Keratinocyte (primary cell): ENCODE data around the gene TRMT1. TPM values are rescaled to one million over a fixed set of nuclear protein-coding genes. Genes with fewer than 3 reads are reported as not detected.

ENCODE experiments used
- DNase-seq: peaks from one replicate; pipeline ENCODE4 v3.0.0-alpha.2; 2011; ENCODE audit warnings: low read depth, missing footprints, low spot score
- FAIRE-seq: peaks from 2 replicates; lab custom pipeline; 2011; peaks lifted over from hg19 to GRCh38; lab: Jason Lieb, UNC
- H2AFZ ChIP-seq: 2 replicates; pipeline ENCODE4 v1.6.0; 2012; ENCODE audit warnings: low read length, control low read depth, inconsistent platforms; ENCODE audit not compliant: control insufficient read depth
- H3K27ac ChIP-seq: 2 replicates; pipeline ENCODE4 v1.5.1; 2011; ENCODE audit warnings: low read length; ENCODE audit not compliant: control insufficient read depth, insufficient read depth
- H3K27me3 ChIP-seq: 3 replicates; pipeline ENCODE4 v1.6.0; 2011; ENCODE audit warnings: low read length; ENCODE audit not compliant: control insufficient read depth, insufficient read depth; ENCODE audit errors: extremely low read depth
- H3K36me3 ChIP-seq, 2 experiments: 2 replicates in 1 of 2; 3 replicates in 1 of 2; pipeline ENCODE4 v1.5.1; 2011; ENCODE audit warnings: low read length in 2 of 2, mild to moderate bottlenecking in 1 of 2; ENCODE audit not compliant: control insufficient read depth in 2 of 2, insufficient read depth in 2 of 2; ENCODE audit errors: extremely low read depth in 1 of 2
- H3K4me1 ChIP-seq: 3 replicates; pipeline ENCODE4 v1.5.1; 2011; ENCODE audit warnings: low read length; ENCODE audit not compliant: control insufficient read depth, insufficient read depth; ENCODE audit errors: extremely low read depth
- H3K4me2 ChIP-seq: 3 replicates; pipeline ENCODE4 v1.6.0; 2011; ENCODE audit warnings: low read depth, low read length; ENCODE audit not compliant: control insufficient read depth, insufficient read depth; ENCODE audit errors: extremely low read depth
- H3K4me3 ChIP-seq, 3 experiments: fragments of 200-600 bp in 1 of 3; sonication (generic) in 1 of 3; 2 replicates in 2 of 3; 3 replicates in 1 of 3; pipeline ENCODE4 v1.5.1; 2011 to 2016; ENCODE audit warnings: low read length in 3 of 3, mild to moderate bottlenecking in 3 of 3, control low read depth in 2 of 3, inconsistent platforms in 1 of 3, low read depth in 1 of 3, mixed read lengths in 1 of 3, mixed run types in 1 of 3, moderate library complexity in 1 of 3; ENCODE audit not compliant: control insufficient read depth in 2 of 3, insufficient read depth in 2 of 3; ENCODE audit errors: extremely low read depth in 1 of 3
- H3K79me2 ChIP-seq: 2 replicates; pipeline ENCODE4 v1.6.0; 2012; ENCODE audit warnings: low read length; ENCODE audit not compliant: control insufficient read depth, insufficient read depth
- H3K9ac ChIP-seq: 3 replicates; pipeline ENCODE4 v1.6.0; 2011; ENCODE audit warnings: low read length; ENCODE audit not compliant: control insufficient read depth, insufficient read depth; ENCODE audit errors: extremely low read depth
- H3K9me1 ChIP-seq: 3 replicates; pipeline ENCODE4 v1.6.0; 2011; ENCODE audit warnings: low read length; ENCODE audit not compliant: control insufficient read depth, insufficient read depth; ENCODE audit errors: extremely low read depth
- H3K9me3 ChIP-seq: 2 replicates; pipeline ENCODE4 v1.5.1; 2012; ENCODE audit warnings: low read depth, low read length; ENCODE audit not compliant: control insufficient read depth
- H4K20me1 ChIP-seq: 3 replicates; pipeline ENCODE4 v1.6.0; 2011; ENCODE audit warnings: low read length; ENCODE audit not compliant: control insufficient read depth, insufficient read depth; ENCODE audit errors: extremely low read depth
- EZH2 ChIP-seq: IDR thresholded peaks from one replicate; pipeline ENCODE4 v1.6.1; 2012; ENCODE audit warnings: inconsistent platforms, mild to moderate bottlenecking, low read length, moderate library complexity
- dilution Hi-C: fragments of 300-500 bp; cut with MboI; formaldehyde crosslinking; loops from one replicate; pipeline ENCODE4 v1.7.0; 2020; ENCODE audit warnings: low sequenced_read_pairs; ENCODE audit not compliant: extremely low pct_ligation_motif_present
- polyA plus RNA-seq, 5 experiments: library from polyadenylated mRNA; depleted of rRNA in 3 of 5; stranded (reverse) in 3 of 5; stranded (forward) in 1 of 5; unstranded in 1 of 5; fragments of >200 nt; gene quantifications; 1 replicate in 1 of 5; 2 replicates in 3 of 5; 3 replicates in 1 of 5; pipeline versions ENCODE4 v1.2.1 to v1.2.3, GENCODE V29; 2011 to 2012; ENCODE audit warnings: missing spikeins in 2 of 5, low read depth in 1 of 5, low replicate concordance in 1 of 5
- TF ChIP-seq, protein P1 (sequence below), 3 experiments: IDR thresholded peaks in 1 of 3; conservative IDR thresholded peaks in 1 of 3; optimal IDR thresholded peaks in 1 of 3; 2 replicates in 2 of 3; 3 replicates in 1 of 3; pipeline versions ENCODE3 to v1.5.1; 2011; ENCODE audit warnings: low read length in 3 of 3, mild to moderate bottlenecking in 3 of 3, moderate library complexity in 2 of 3, control low read depth in 1 of 3, inconsistent platforms in 1 of 3; ENCODE audit not compliant: insufficient read depth in 2 of 3; ENCODE audit errors: extremely low read depth in 1 of 3

TRMT1 gene
- polyA plus RNA-seq, 1 donor (not counting 4 experiments of a cell fraction or from before 2014, with no cell fraction given), result 30.9 TPM

DNA sequence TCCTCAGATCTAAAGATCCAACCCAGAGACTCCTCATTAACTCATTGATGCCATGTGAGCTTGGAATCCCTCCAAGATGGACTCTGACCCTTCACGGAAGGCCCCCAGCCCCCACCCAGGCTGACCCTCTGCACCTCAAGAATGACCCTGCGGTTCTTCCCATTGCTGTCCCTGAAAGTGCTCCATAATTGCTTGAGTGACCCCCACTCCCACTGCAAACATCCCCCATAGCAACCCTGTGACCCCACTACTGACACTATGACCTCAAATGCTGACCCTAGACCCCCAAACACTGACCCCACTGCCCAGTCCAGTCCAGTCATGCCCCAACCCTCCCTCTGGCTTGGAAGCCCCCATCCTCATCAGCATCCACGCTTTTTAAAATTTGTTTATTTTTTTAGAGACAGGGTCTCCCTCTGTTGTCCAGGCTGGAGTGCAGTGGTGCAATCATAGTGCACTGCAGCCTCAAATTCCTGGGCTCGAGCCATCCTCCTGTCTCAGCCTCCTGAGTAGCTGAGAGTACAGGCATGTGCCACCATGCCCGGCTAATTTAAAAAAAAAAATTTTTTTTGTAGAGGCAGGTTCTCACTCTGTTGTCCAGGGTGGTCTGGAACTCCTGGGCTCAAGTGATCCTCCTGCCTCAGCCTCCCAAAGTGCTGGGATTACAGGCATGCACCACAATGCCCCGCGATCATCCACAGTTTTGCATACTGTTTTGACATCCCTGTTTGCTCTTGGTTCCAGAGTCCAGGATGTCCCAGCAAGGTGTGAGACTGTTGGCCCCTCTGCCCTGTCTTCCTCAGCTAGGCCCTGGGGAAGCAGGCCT, 14.7 kb downstream of the TRMT1 start:
- H3K4me1 ChIP-seq, result peaks cover 10% of the 10 kb centered on the region
- no peaks in the 10 kb centered on the region for H3K27me3 ChIP-seq
- H3K9ac ChIP-seq, result no peak overlapping the region
- H3K79me2 ChIP-seq, result no peaks in the 10 kb centered on the region
- no peak overlapping the region for H3K27ac ChIP-seq
- H2AFZ ChIP-seq, result no peak overlapping the region
- H3K4me3 ChIP-seq, result no peak overlapping the region
- DNase-seq (no peak), FAIRE-seq (no peak)
- dilution Hi-C loops, result no loop called here
- peak overlapping the region; percentile 60 for H3K4me2 ChIP-seq
- H4K20me1 ChIP-seq, result no peaks in the 10 kb centered on the region
- H3K9me3 ChIP-seq, result no peaks in the 10 kb centered on the region
- no peaks in the 10 kb centered on the region for H3K9me1 ChIP-seq
- TF ChIP-seq, protein P1, sequence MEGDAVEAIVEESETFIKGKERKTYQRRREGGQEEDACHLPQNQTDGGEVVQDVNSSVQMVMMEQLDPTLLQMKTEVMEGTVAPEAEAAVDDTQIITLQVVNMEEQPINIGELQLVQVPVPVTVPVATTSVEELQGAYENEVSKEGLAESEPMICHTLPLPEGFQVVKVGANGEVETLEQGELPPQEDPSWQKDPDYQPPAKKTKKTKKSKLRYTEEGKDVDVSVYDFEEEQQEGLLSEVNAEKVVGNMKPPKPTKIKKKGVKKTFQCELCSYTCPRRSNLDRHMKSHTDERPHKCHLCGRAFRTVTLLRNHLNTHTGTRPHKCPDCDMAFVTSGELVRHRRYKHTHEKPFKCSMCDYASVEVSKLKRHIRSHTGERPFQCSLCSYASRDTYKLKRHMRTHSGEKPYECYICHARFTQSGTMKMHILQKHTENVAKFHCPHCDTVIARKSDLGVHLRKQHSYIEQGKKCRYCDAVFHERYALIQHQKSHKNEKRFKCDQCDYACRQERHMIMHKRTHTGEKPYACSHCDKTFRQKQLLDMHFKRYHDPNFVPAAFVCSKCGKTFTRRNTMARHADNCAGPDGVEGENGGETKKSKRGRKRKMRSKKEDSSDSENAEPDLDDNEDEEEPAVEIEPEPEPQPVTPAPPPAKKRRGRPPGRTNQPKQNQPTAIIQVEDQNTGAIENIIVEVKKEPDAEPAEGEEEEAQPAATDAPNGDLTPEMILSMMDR (optimal IDR thresholded peaks at IDR 0.05 in 1 of 3, IDR thresholded peaks at IDR 0.05 in 1 of 3, conservative IDR thresholded peaks at IDR 0.05 in 1 of 3; ENCODE audit: extremely low read depth in 1 of 3, insufficient read depth in 2 of 3, low read length in 3 of 3), result no peak
- TF ChIP-seq EZH2, result no peak
- peaks cover 3 to 6% of the 10 kb centered on the region in 2 experiments for H3K36me3 ChIP-seq

DNA sequence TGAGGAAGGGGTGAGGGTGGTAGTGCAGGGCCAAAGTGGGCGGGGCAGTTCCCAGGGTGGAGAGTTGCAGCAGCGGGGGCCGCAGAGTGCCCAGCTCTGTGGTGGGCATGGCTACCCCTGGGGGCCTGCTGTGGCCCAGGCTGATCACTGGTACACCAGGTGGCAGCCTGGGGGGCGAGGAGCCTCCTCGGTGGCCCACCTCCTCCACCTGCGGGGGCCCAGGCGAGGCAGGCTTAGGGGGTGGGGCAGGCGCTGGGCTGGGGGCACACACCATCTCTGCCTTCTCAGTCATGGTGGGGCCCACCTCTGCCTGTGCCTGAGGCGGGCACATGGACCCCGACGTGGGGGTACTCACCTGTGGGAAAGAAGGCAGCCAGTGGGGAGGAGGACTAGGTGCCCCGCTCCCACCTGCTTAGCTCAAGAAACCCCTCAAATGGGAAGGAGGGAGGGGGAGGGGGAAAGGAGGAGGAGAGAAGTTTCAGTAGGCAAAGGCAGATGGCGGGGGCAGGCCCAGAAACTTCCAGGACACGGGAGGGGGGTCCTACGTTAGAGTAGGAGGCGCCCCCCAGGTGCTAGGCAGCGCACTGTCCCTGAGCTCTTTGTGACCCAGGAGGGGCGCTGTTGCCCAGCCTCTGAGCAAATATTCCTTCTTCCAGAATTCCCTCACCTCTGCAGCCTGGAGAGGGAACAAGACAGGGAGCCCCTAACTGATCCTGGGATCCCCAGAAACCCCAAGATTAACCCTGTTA, 15.5 kb downstream of the TRMT1 start:
- Histone ChIP-seq H3K9me1 (no peaks in the 10 kb centered on the region), H3K79me2 (no peaks in the 10 kb centered on the region), H4K20me1 (no peaks in the 10 kb centered on the region), H3K36me3 (peaks cover 3 to 6% of the 10 kb centered on the region in 2 experiments), H3K27me3 (no peaks in the 10 kb centered on the region), H3K9ac (no peak overlapping the region), H3K9me3 (no peaks in the 10 kb centered on the region), H3K4me1 (peaks cover 10% of the 10 kb centered on the region), H3K4me3 (no peak overlapping the region), H2AFZ (no peak overlapping the region), H3K4me2 (no peak overlapping the region), H3K27ac (no peak overlapping the region)
- no peak for DNase-seq
- dilution Hi-C loops, result no loop called here
- TF ChIP-seq, protein P1 (optimal IDR thresholded peaks at IDR 0.05 in 1 of 3, IDR thresholded peaks at IDR 0.05 in 1 of 3, conservative IDR thresholded peaks at IDR 0.05 in 1 of 3; ENCODE audit: extremely low read depth in 1 of 3, insufficient read depth in 2 of 3, low read length in 3 of 3), result peak in 2 of 3 experiments; percentile 12 to 43
- no peak for TF ChIP-seq EZH2
- FAIRE-seq, result no peak
